ENCODE data around the gene APAF1. TPM values are rescaled to one million over a fixed set of nuclear protein-coding genes. Genes with fewer than 3 reads are reported as not detected.

Gene APAF1
- total and polyA plus RNA-seq, 9 of the 15 experiments (the other 6 are each of a cell fraction or from before 2014, with no cell fraction given) = 5.1 to 15.7 (median 9.9) TPM

DNA sequence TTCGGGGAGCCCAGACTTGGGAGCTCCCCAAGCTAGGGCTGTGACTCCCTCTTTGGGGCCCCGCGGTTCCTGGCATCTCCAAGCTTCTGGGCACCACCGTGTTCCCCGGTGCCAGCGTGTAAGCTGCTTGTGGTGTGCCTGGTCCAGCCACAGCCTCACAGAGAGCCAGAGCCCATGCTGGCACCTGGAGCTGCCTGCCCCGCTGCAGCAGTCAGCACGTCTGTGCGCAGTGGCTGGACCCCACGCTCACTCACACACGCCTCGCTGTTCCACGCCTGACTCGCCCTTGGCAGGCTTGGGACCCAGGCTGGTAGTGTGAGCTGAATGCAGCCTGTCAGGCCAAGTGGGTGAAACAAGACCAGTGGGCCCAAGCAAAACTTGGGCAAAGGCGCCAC, 34.5 kb downstream of the APAF1 start (continued):
- TF ChIP-seq HES1 (IDR thresholded peaks at IDR 0.05; ENCODE audit: low read depth) = no peak
- no peak for TF ChIP-seq E2F3 (CRISPR knock-in tag; IDR thresholded peaks at IDR 0.05)
- no peak for TF ChIP-seq HSF4 (CRISPR knock-in tag; IDR thresholded peaks at IDR 0.05; ENCODE audit: borderline replicate concordance)
- TF ChIP-seq RBBP5 (IDR thresholded peaks at IDR 0.05; ENCODE audit: borderline replicate concordance, insufficient read depth, low read length, poor library complexity, severe bottlenecking) = no peak
- no peak for TF ChIP-seq ZNF707 (CRISPR knock-in tag; conservative IDR thresholded peaks at IDR 0.05)
- no peak for TF ChIP-seq XRCC3 (IDR thresholded peaks at IDR 0.05)
- TF ChIP-seq LARP7 (IDR thresholded peaks at IDR 0.05) = no peak

DNA sequence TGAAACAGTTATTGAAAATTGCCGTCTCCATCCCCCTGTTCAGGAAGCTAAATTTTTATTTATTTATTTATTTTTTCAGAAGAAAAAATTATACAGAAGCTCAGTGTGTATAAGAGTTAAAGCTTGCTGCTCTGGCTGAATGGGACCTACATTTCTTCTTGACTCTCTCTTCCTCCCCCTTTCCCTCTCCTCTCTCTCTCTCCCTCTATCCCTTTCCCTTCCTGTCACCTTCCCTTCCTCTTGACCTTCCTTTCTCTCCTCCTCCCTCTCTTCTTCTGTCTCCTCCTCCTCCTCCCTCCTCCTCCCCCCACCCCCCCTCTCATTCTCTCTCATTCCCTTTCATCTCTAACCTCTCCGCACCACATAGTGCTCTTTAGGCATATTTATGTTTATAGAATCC, 39.1 kb downstream of the APAF1 start:
- H3K36me3 ChIP-seq (ENCODE audit: control insufficient read depth, insufficient read depth, low read length) = peaks cover 24% of the 10 kb centered on the region
- no peak overlapping the region for H3K27ac ChIP-seq (ENCODE audit: extremely low read depth, low read depth, low read length)
- POLR2A ChIA-PET = no interaction called here
- WGBS (ENCODE audit: insufficient coverage, low coverage, missing lambda C conversion rate) = 83% methylated on average over 2 of the region's 2 CpGs
- H3K27me3 ChIP-seq (ENCODE audit: control insufficient read depth in 2 of 2, insufficient read depth in 2 of 2, low read length in 2 of 2) = no peaks in the 10 kb centered on the region
- in situ Hi-C loops (cut with MboI) = no loop called here
- FAIRE-seq = no peak
- intact Hi-C loops (cut with micrococcal nuclease) = no loop called here
- H3K79me2 ChIP-seq (ENCODE audit: control insufficient read depth, insufficient read depth, low read length) = no peaks in the 10 kb centered on the region
- H3K4me3 ChIP-seq = no peak overlapping the region
- no peaks in the 10 kb centered on the region for H4K20me1 ChIP-seq (replicated peaks; ENCODE audit: control insufficient read depth, insufficient read depth, low read length)
- no peaks in the 10 kb centered on the region; a peak in 1 of 5 replicates for H3K4me1 ChIP-seq (replicated peaks in 1 of 2; ENCODE audit: control insufficient read depth in 2 of 2, insufficient read depth in 2 of 2, low read length in 2 of 2)
- no peak overlapping the region for H3K4me2 ChIP-seq (ENCODE audit: insufficient read depth, low read length)
- no peaks in the 10 kb centered on the region for H3K9me3 ChIP-seq (replicated peaks; ENCODE audit: control insufficient read depth, insufficient read depth, low read depth, low read length)
- no peak for TF ChIP-seq PCBP2 (IDR thresholded peaks at IDR 0.05; ENCODE audit: low read depth, low read length, poor library complexity, severe bottlenecking)
- no peak for TF ChIP-seq JUND (IDR thresholded peaks at IDR 0.05; ENCODE audit: borderline replicate concordance, low read depth, low read length)
- TF ChIP-seq JUND (tag; IDR thresholded peaks at IDR 0.05; ENCODE audit: borderline replicate concordance, low read depth, low read length) = no peak
- TF ChIP-seq PHB (CRISPR knock-in tag; IDR thresholded peaks at IDR 0.05) = no peak
- CTCF ChIA-PET (ENCODE audit: low intra/inter-chr PET ratio) = no interaction called here
- BruUV-seq (replicated peaks) = no TSS peak
- no peaks in the 10 kb centered on the region for H3K9me1 ChIP-seq (ENCODE audit: control insufficient read depth, insufficient read depth, low read length)
- H3K9ac ChIP-seq (ENCODE audit: insufficient read depth in 1 of 2, low read depth in 2 of 2, low read length in 2 of 2) = no peak overlapping the region
- ATAC-seq = no peak
- DNase-seq (ENCODE audit: extremely low read depth in 1 of 4, low spot score in 3 of 4) = no peak
- no peak overlapping the region for H2AFZ ChIP-seq (ENCODE audit: low read depth, low read length)

Data from K562 (cell line).